ENCODE measurements around the gene SIRT1. TPM values are rescaled to one million over a fixed set of nuclear protein-coding genes. Genes with fewer than 3 reads are reported as not detected.
"Not testable (repeated sequence)": the region's sequence is repeated elsewhere in the genome, so short reads cannot be mapped to it uniquely, and the experiment has no call there.

The SIRT1 gene
- total RNA-seq, 1 experiment from 2014 or later = 17.8 TPM

- no peak for DNase-seq (ENCODE audit: low read depth)
Measured at GRCh38 chr10:67875340-67876238, 8.9 kb upstream of the SIRT1 start.

GRCh38 chr10:67877421-67877820 lies 7.0 kb upstream of the SIRT1 start:
- DNase-seq (ENCODE audit: low read depth) = not testable (repeated sequence)

GRCh38 chr10:67878133-67878532 lies 6.3 kb upstream of the SIRT1 start:
- DNase-seq (ENCODE audit: low read depth) = no peak

- no peak for DNase-seq (ENCODE audit: low read depth)
Measured at GRCh38 chr10:67883710-67884312, 645 bp upstream of the SIRT1 start.

- peak; percentile 79 for DNase-seq (ENCODE audit: low read depth)
Measured at GRCh38 chr10:67884842-67885670, 600 bp downstream of the SIRT1 start.

GRCh38 chr10:67893637-67894036 lies 9.2 kb downstream of the SIRT1 start:
- DNase-seq (ENCODE audit: low read depth) = no peak

GRCh38 chr10:67903581-67903980 lies 19.1 kb downstream of the SIRT1 start:
- DNase-seq (ENCODE audit: low read depth) = no peak

GRCh38 chr10:67912331-67912946 lies 28.0 kb downstream of the SIRT1 start:
- DNase-seq (ENCODE audit: low read depth) = peak; percentile 48

- DNase-seq (ENCODE audit: low read depth) = no peak
Measured at GRCh38 chr10:67914777-67915340, 30.4 kb downstream of the SIRT1 start.

GRCh38 chr10:67917169-67917568 lies 32.7 kb downstream of the SIRT1 start:
- no peak for DNase-seq (ENCODE audit: low read depth)

GRCh38 chr10:67917679-67918078 lies 33.2 kb downstream of the SIRT1 start:
- no peak for DNase-seq (ENCODE audit: low read depth)

GRCh38 chr10:67921065-67921464 lies 36.6 kb downstream of the SIRT1 start:
- no peak for DNase-seq (ENCODE audit: low read depth)

GRCh38 chr10:67923551-67923950 lies 39.1 kb downstream of the SIRT1 start:
- peak; percentile 32 for DNase-seq (ENCODE audit: low read depth)

- DNase-seq (ENCODE audit: low read depth) = no peak
Measured at GRCh38 chr10:67924136-67924535, 39.7 kb downstream of the SIRT1 start.

- DNase-seq (ENCODE audit: low read depth) = peak; percentile 41
Measured at GRCh38 chr10:67925449-67926005, 41.1 kb downstream of the SIRT1 start.

- no peak for DNase-seq (ENCODE audit: low read depth)
Measured at GRCh38 chr10:67926951-67927350, 42.5 kb downstream of the SIRT1 start.

GRCh38 chr10:67933199-67933598 lies 48.7 kb downstream of the SIRT1 start:
- no peak for DNase-seq (ENCODE audit: low read depth)

- no peak for DNase-seq (ENCODE audit: low read depth)
Measured at GRCh38 chr10:67934336-67934735, 49.9 kb downstream of the SIRT1 start.

GRCh38 chr10:67935223-67935622 lies 50.8 kb downstream of the SIRT1 start:
- DNase-seq (ENCODE audit: low read depth) = no peak

GRCh38 chr10:67936416-67936815 lies 52.0 kb downstream of the SIRT1 start:
- DNase-seq (ENCODE audit: low read depth) = no peak

GRCh38 chr10:67943917-67944316 lies 59.5 kb downstream of the SIRT1 start:
- DNase-seq (ENCODE audit: low read depth) = no peak

Data from LHCN-M2 (cell line).